Skeletal muscle tissue (tissue), 4 donors: Measurements from ENCODE around the gene CCN2. TPM values are rescaled to one million over a fixed set of nuclear protein-coding genes. Genes with fewer than 3 reads are reported as not detected.

Experiments used
- H3K27ac ChIP-seq: one replicate; pipeline ENCODE4 v1.7.0; 2013; ENCODE audit warnings: mild to moderate bottlenecking, low read depth, low read length, inconsistent platforms
- H3K27me3 ChIP-seq, 3 donors: one replicate each; pipeline ENCODE4 v1.7.0; 2013; ENCODE audit warnings: low read length in 3 of 3; ENCODE audit not compliant: control insufficient read depth in 3 of 3, insufficient read depth in 3 of 3
- H3K36me3 ChIP-seq, 3 donors: one replicate each; pipeline ENCODE4 v1.7.0; 2013; ENCODE audit warnings: low read length in 3 of 3; ENCODE audit not compliant: control insufficient read depth in 3 of 3, insufficient read depth in 3 of 3
- H3K4me1 ChIP-seq, 3 donors: one replicate each; pipeline ENCODE4 v1.7.0; 2013; ENCODE audit warnings: low read length in 3 of 3, mild to moderate bottlenecking in 3 of 3; ENCODE audit not compliant: control insufficient read depth in 3 of 3, insufficient read depth in 3 of 3
- H3K4me3 ChIP-seq, 3 donors: one replicate each; pipeline ENCODE4 v1.7.0; 2013; ENCODE audit warnings: low read length in 3 of 3
- H3K9ac ChIP-seq, 3 donors: one replicate each; pipeline ENCODE4 v1.7.0; 2013; ENCODE audit warnings: low read length in 3 of 3, mild to moderate bottlenecking in 3 of 3, moderate library complexity in 2 of 3, low read depth in 1 of 3
- H3K9me3 ChIP-seq, 3 donors: one replicate each; pipeline ENCODE4 v1.7.0; 2013; ENCODE audit warnings: low read length in 3 of 3; ENCODE audit not compliant: control insufficient read depth in 3 of 3
- total RNA-seq: library from RNA; depleted of rRNA; stranded (reverse); fragments of >200 nt; gene quantifications from one replicate; pipeline ENCODE4 v1.2.3, GENCODE V29; 2014
- donor health status: Osteomylitis.

Gene CCN2
- total RNA-seq, 1 donor from 2014 or later, result 29.7 TPM

DNA sequence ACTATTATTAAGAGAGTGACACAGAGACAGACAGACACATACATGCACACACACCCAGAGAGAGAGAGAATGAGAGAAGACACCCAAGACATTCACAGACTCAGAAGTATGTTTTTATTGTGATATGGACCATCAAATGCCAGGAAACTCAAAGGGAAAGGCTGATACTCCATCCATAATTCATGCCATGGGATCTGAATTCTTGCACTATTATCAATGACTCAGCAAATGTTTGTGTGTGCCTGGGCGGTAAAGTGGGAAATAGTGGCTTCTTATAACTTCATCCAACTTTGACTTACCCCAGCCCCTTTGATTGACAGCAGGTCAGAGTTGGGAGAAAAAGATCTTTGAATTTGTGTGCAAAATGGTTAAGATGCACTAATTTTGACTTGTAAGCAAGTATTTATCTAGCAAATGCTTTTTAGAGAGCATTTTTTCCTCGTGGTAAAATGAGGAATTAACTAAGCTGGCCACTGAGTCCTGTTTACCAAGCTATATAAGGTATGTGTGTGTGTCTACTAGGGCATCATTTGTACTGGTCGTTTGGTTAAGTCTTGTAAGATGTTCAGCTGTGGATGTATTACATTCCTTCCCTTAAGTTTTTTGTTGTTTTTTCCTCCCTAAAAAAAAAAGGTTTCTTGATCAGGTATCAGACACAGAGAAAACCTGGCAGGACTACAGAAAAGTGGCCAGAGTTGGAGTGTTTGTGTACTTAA is 3.0 kb upstream of the CCN2 start:
- Histone ChIP-seq H3K36me3 (no peaks in the 10 kb centered on the region), H3K27ac (no peak overlapping the region), H3K27me3 (peaks cover 0 to 14% (median 14%) of the 10 kb centered on the region in 3 donors), H3K9ac (no peak overlapping the region), H3K9me3 (no peaks in the 10 kb centered on the region), H3K4me3 (no peak overlapping the region), H3K4me1 (peaks cover 10 to 16% (median 12%) of the 10 kb centered on the region in 3 donors)

DNA sequence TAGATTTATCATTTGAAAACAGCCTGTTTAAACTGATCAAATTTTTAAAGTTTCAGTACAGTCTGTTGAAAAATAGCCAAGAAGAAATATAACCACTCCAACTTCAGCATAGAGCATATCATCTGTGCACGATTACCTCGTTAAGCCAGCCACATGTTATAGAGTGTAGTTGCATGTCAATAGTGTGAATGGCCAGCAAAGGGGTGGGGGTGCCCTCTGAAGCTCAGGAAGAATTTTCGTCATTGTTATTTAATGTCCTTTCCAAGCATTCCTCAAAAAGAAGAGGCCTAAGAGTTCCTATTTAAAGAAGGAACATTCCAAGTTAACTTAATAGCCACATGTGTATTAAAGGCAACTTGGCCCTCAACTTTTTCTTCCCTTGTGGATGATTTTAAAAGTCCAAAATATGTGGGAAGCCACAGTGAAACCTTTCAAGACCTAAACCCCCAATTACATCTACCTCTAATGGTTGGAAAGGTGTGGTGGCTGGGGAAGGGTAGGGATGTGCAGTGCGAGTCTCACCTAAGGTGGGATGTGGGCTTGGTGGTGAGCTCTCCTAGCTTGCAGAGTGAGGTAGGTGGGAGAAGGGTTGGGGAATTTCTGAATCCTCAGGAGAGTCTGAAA is 1.8 kb upstream of the CCN2 start:
- Histone ChIP-seq H3K27me3 (peaks cover 0 to 23% (median 22%) of the 10 kb centered on the region in 3 donors), H3K4me3 (no peak overlapping the region), H3K9ac (no peak overlapping the region), H3K27ac (no peak overlapping the region), H3K4me1 (peaks cover 10 to 17% (median 13%) of the 10 kb centered on the region in 3 donors), H3K36me3 (peaks cover 0 to 3% (median 0%) of the 10 kb centered on the region in 3 donors), H3K9me3 (no peaks in the 10 kb centered on the region)

DNA sequence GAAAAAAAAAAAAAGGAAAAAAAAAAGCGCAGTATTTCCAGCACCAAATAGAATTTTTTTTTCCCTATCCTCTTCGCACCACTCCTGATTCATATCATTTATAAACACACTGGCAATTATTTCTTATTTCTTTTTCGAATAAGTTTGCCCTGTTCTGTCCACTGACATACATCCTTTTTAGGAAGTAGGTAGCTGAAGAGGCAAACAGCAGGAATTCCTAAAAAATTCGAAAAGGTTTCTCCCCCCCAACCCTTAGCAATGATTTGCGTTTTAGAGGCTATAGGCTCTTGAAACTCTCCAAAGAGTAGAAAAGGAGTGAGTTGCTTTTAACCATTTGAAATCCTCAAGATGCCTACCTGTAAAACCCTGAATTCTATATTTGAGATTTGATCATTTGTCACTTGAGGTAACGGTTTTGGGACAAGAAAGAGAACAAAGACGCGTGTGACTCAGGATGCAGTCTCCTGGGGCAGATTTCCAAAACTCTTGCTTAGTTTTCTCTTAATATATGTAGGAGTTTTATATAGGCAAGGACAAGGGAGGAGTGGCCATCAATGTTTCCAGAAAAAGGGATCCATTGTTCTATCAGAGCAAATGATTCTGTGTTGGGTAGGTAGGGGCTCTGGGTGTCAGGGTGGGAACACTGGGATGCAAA is 531 bp upstream of the CCN2 start:
- Histone ChIP-seq H3K27ac (peak overlapping the region; percentile 84), H3K4me1 (peaks cover 10 to 17% (median 13%) of the 10 kb centered on the region in 3 donors), H3K9me3 (no peaks in the 10 kb centered on the region), H3K36me3 (peaks cover 0 to 3% (median 0%) of the 10 kb centered on the region in 3 donors), H3K4me3 (peak overlapping the region; percentile 57 to 85 (median 81)), H3K27me3 (peaks cover 0 to 23% (median 22%) of the 10 kb centered on the region in 3 donors), H3K9ac (no peak overlapping the region)

DNA sequence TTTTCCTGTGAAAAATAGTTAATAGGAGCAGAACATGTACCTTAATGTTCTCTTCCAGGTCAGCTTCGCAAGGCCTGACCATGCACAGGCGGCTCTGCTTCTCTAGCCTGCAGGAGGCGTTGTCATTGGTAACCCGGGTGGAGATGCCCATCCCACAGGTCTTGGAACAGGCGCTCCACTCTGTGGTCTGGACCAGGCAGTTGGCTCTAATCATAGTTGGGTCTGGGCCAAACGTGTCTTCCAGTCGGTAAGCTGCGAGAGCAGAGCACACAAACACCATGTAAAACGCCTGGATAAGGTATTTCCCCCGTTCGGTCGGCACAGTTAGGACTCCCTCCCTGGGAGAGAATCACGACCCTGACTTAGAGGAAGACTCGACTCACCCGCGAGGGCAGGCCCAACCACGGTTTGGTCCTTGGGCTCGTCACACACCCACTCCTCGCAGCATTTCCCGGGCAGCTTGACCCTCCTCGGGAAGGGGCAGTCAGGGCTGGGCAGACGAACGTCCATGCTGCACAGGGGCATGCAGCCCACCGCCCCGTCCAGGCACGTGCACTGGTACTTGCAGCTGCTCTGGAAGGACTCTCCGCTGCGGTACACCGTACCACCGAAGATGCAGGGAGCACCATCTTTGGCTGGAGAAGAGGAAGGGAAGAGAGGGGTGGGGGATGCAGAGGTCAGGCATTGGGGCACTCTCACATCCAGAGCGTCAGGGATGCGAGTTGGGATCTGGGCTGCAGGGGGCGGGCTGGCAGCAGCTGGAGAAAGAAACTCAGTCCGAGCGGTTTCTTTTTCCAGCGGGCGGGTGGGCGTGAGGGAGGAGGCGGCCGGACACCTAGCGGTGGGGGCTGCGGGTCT is 1.0 kb downstream of the CCN2 start:
- H3K9me3 ChIP-seq, result no peaks in the 10 kb centered on the region
- H3K27me3 ChIP-seq, result peaks cover 0 to 23% (median 22%) of the 10 kb centered on the region in 3 donors
- peaks cover 10 to 17% (median 13%) of the 10 kb centered on the region in 3 donors for H3K4me1 ChIP-seq
- peaks cover 0 to 3% (median 0%) of the 10 kb centered on the region in 3 donors for H3K36me3 ChIP-seq
- H3K4me3 ChIP-seq, result peak overlapping the region; percentile 81 to 85 (median 84)
- H3K27ac ChIP-seq, result peak overlapping the region; percentile 84
- H3K9ac ChIP-seq, result peak overlapping the region; percentile 73 to 86 (median 78)

DNA sequence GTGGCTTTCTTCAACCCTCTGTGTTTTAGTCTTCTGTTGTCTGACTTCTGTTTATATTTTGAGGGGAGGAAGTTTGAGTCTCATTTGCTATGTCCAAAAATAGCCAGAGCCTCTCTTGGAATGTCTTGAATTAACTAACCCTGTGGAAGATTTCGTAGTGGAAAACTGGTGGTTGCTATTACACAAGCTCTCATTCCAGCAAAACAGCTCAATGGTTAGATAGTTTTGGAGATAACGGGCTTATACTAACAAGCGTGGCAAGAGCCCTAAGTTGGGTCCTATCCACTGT is 1.6 kb downstream of the CCN2 start:
- Histone ChIP-seq H3K27me3 (peaks cover 0 to 23% (median 22%) of the 10 kb centered on the region in 3 donors), H3K36me3 (peaks cover 0 to 3% (median 0%) of the 10 kb centered on the region in 3 donors), H3K9me3 (no peaks in the 10 kb centered on the region), H3K27ac (peak overlapping the region; percentile 84), H3K4me3 (peak overlapping the region; percentile 81 to 85 (median 84)), H3K9ac (peak overlapping the region; percentile 73 to 86 (median 78)), H3K4me1 (peaks cover 10 to 17% (median 13%) of the 10 kb centered on the region in 3 donors)

DNA sequence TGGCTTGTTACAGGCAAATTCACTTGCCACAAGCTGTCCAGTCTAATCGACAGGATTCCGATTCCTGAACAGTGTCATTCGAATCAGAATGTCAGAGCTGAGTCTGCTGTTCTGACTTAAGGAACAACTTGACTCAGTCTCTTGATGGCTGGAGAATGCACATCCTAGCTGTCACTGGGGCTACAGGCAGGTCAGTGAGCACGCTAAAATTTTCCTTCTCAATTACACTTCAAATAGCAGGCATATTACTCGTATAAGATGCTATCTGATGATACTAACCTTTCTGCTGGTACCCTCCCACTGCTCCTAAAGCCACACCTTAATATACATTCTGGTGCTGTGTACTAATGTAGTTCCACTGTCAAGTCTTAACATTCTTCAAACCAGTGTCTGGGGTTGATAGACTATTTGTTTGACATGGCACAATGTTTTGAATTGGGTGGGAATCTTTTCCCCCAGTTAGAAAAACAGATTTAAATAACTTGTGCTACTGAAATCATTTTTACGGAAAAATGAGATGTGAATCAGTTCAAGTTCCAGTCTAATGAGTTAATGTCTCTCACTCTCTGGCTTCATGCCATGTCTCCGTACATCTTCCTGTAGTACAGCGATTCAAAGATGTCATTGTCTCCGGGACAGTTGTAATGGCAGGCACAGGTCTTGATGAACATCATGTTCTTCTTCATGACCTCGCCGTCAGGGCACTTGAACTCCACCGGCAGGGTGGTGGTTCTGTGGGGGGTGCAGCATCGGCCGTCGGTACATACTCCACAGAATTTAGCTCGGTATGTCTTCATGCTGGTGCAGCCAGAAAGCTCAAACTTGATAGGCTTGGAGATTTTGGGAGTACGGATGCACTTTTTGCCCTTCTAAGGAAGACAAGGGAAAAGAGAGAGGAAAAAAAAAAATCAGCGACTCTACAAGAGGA is 2.2 kb downstream of the CCN2 start:
- H3K4me3 ChIP-seq, result peak overlapping the region; percentile 81 to 85 (median 84)
- H3K27ac ChIP-seq, result peak overlapping the region; percentile 84
- no peaks in the 10 kb centered on the region for H3K9me3 ChIP-seq
- H3K36me3 ChIP-seq, result peaks cover 0 to 3% (median 0%) of the 10 kb centered on the region in 3 donors
- peaks cover 10 to 14% (median 13%) of the 10 kb centered on the region in 3 donors for H3K4me1 ChIP-seq
- peak overlapping the region in 2 of 3 donors; percentile 48 to 78 for H3K9ac ChIP-seq
- H3K27me3 ChIP-seq, result peaks cover 0 to 23% (median 22%) of the 10 kb centered on the region in 3 donors

DNA sequence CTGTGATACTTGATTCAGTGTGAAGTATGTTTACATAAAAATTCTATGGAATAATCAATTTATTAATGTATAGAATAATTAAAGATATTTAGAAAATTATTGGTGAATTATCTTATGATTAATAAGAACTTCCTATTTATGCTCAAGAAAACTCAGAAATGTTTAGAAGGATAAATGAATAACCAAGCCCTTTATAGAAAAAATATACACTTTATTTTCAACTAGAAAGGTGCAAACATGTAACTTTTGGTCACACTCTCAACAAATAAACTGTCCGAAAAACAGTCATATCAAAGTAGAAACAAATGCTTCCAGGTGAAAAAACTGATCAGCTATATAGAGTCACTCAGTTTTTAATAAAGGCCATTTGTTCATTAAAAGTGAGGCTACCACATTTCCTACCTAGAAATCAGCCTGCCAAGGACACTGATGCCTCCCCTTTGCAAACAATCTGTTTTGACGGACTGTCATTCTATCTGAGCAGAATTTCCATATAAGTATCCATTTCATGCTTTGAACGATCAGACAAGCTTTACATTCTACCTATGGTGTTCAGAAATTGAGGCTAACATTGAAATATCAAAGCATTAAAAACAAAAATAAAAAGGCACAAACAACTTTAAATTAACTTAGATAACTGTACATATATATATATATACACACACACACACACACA is 3.0 kb downstream of the CCN2 start:
- H3K9me3 ChIP-seq, result no peaks in the 10 kb centered on the region
- H3K27ac ChIP-seq, result no peak overlapping the region
- peaks cover 0 to 3% (median 0%) of the 10 kb centered on the region in 3 donors for H3K36me3 ChIP-seq
- H3K9ac ChIP-seq, result peak overlapping the region in 1 of 3 donors; percentile 33
- peaks cover 8 to 13% (median 12%) of the 10 kb centered on the region in 3 donors for H3K4me1 ChIP-seq
- peak overlapping the region in 2 of 3 donors; percentile 42 to 84 for H3K4me3 ChIP-seq
- H3K27me3 ChIP-seq, result peaks cover 0 to 22% (median 20%) of the 10 kb centered on the region in 3 donors

DNA sequence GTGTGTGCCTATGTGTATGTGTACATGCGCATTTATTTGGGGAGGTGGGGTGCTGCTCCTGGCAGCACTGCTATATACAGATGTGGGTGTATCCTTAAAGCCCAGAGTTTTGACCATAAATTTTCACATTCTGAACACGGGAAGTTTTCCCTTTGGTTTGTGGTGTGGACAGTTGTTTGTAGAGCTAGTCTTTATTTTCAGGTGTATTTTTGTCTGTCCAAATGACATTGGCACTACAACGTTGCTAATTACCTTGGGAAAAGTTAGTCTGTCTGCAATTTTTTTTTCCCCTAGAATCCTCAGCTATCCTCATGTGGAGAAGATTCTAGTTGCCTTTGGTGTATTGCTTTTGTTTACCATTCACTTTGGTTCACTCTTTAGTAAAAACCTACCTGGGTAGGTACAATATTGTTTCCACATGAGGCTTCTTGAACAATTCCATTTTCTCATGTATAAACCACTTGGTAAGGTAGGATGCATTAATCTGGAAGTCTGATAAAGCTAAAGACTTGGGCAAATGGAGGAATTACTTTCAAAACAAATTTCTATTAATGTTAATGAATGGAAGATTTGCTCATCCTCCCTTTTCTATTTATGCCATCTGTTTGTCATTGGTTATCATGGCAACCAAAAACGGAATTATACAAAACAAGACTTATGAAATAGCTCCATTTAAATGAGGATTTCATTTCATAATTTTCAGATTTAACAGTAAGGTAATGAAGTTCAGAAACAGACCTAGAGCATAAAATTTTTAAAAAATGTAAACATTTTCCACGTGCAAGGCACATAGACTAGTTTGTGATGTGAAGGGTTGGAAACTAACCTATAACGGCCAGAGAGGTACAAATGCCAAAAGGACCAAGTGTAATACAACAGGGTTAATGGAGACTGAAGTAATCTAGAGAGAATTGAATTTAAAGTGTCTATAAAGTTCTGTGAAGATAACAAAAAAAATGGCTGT is 3.9 kb downstream of the CCN2 start:
- peaks cover 0 to 3% (median 0%) of the 10 kb centered on the region in 3 donors for H3K36me3 ChIP-seq
- H3K9ac ChIP-seq, result no peak overlapping the region
- H3K4me1 ChIP-seq, result peaks cover 7 to 13% (median 10%) of the 10 kb centered on the region in 3 donors
- H3K27me3 ChIP-seq, result peaks cover 0 to 22% (median 16%) of the 10 kb centered on the region in 3 donors
- no peak overlapping the region for H3K4me3 ChIP-seq
- no peaks in the 10 kb centered on the region for H3K9me3 ChIP-seq
- no peak overlapping the region for H3K27ac ChIP-seq
